GM19395 (cell line): ENCODE data around the gene KCNMA1.

Source experiments
- ATAC-seq: cut with Tn5 transposase; IDR thresholded peaks from one replicate; pipeline ENCODE4 v1.9.1; 2021; ENCODE audit warnings: mild to moderate bottlenecking, moderate library complexity; ENCODE audit not compliant: unreplicated experiment

KCNMA1 gene

DNA sequence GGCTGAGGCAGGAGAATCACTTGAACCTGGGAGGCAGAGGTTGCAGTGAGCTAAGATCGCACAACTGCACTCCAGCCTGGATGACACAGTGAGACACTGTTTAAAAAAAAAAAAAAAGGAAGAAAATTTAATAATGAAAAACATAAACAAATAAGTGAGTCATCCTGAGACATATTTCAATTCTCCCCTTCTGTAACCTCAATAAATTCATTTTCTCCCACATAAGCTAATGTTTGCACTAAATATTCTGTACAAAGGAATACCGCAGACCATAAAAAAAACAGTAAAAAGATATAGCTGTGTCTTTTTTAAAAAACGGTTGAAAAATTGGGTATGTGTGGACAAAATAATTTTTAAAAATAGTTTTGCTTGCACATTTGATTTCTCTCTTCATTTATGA lies 654.0 kb downstream of the KCNMA1 start:
- ATAC-seq, result no peak

DNA sequence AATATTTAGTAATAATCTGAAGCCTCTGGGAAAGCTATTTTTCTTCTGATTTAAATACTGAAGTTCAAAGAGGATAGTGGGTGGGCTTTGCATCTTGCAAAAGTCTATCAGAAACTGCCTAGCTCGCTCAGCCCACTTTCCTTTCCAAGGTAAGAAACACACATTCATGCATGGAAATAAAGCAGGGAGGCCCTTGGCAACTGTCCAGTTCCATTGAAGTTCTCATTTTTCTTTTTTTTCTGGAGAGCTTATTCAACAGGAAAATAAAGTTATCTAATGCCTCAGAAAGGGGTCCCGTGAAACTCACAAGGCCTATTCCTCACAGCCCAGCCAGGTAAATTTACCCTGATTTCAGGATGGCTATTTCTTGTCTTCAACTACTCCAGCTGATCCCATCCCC lies 654.9 kb downstream of the KCNMA1 start:
- no peak for ATAC-seq

DNA sequence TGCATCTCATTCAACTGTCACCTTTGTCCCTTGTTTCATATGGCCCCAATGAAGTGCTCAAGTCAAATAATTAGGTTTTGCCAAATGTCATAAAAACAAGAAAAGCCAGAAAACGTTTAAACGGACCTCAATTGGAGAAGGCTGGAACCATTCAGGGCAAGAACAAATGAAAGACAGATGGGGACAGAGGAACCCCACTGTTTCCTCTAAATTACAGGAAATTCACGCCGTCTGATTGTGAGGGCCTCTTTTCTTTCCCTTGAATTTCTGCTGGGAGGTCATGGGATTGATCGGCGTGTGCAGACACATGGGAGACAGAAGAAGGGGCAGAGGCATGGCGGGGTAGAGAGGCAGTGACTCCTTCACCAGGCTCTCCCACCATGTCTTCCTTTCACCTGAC lies 656.4 kb downstream of the KCNMA1 start:
- no peak for ATAC-seq

DNA sequence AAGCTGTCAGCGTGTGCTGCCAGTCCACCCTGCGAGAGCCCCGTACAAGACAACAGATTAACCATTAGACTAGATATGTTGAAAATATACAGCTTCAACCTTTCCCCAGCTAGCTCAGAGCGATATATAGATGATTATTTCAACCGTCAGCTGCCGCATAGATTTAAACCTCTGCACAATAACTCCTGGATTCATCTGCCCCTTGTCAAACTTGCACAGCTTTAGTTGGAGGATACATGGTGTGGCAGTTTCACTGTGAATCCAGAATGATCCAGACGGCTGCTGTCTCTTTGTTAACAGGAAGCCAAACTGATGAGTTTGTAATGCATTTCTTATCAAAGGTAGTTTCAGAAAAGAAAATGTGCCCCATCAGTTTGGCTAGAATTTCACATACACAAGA lies 659.7 kb downstream of the KCNMA1 start:
- no peak for ATAC-seq

DNA sequence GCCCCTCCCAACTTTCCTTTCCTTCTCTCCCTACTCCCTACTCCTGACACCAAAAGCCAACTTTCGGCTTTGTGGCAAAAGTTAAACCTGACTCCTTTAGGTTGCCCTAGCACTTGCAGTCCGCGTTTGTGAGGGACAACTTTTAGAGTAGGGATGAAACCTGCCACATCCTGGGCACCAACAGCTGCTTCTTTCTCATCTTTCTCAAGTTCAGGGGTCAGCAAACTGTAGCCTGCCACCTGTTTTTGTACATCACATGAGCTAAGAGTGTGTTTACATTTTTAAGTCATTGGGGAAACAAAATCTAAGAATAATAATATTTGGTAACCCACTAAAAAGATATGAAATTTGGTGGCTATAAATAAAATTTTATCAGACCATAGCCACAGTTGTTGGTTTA lies 660.6 kb downstream of the KCNMA1 start:
- no peak for ATAC-seq

DNA sequence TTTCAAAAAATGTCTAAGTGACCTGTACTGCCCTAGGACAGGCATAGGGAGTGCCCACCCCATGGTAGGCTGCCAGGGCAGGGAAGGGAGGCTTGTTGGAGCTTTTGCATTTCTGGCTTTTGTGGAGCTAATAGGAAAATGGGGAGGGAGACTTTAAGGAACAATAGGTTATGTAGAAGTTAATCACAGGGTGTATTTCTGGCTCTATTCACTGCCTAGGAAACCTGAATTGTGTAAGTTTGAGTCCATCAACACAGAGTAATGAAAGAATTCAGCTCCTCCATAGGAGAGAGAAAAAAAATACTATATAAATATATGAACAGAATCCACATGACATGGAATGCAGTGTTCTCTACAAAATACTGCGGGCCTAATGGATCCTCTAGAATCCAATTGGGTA lies 661.5 kb downstream of the KCNMA1 start:
- ATAC-seq, result no peak

DNA sequence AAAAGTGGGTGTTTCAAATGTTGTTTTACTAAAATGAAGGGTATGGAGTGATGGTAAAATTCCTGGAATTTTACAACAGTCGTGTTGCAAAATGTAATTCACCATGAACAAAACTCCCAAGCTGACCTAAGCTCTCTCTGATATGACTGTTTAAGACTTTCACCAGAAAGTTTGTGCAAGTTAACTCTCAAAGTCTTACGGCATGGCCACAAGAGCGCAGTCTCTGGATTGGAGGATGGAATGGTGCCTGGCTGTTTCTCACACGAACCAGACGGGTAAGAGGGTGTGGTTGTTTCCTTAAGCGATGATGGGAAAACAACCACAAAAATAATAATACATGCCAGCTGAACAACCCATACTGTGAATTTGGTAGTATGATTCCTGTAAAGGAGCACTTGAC lies 662.5 kb downstream of the KCNMA1 start:
- ATAC-seq, result no peak

DNA sequence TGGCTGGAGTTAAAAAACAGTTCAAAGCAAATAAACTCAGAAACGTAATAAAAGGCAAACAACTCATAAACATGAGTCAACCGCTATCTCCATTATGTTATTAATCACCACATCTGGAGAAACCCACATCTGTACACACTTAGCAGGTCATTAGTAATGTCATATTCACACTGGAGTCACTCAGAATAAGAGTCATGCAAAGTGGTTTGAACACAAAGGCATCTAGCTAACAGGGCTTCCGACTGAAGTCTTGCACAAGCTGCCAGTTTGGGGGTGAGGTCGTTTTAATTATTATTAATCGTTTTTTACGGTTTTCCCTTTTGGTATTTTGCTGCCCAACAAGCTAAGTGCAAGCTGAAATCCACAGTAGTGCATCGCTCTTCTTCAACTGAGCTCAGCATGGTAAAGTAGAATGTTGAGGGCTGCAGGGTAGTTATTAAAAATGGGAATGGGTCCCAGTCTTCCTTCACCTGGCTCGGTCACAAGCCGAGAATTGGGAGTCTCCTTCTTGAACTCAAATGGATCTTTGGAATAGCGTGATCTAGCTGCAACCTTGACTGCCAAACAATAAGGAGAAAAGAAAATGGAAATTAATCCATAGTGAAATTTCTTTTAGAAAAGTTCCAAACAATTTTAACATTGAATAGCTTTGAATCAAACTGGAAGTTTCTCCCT lies 663.5 kb downstream of the KCNMA1 start:
- ATAC-seq, result no peak

DNA sequence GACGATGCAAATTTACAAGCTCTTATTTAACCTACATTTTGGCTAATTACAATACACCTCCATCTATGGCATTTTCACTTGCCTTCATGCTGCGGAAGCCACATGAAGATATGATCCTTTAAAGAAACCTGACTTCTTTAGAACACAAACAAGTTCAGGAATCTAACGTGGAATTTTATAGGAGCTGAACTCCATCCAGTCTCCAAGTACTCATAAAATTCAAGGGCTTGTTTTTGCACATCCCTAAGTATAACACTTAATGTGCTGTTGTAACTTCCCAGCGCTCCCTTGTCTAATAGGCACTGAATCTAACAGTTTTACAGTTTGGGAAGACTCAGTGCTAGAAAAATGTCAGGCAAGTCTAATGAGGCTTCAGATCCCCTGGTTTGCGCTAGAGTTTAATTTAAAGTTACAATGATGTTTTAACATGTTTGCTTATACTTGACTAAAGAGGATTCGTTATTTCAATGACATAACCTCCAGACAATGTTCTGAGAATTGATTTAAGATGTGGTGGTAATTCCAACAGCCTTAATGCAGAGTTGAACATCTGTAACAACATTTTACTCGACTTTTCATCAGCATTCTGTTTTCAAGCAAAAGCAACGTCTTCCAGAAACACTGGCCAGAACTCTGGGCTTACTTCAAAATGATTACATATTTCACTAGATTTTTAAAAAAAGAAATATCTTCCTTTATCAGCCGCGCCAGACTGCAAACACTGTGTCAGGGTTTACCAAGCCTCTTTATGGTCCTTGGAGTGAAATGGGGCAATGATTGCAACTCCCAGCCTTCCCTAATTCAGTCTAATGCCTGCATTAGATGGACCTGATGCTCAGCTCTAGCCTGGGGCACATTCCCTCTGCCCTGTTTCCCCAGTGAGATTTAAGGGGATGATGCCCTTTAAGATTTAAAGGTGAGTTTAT lies 664.3 kb downstream of the KCNMA1 start:
- no peak for ATAC-seq

DNA sequence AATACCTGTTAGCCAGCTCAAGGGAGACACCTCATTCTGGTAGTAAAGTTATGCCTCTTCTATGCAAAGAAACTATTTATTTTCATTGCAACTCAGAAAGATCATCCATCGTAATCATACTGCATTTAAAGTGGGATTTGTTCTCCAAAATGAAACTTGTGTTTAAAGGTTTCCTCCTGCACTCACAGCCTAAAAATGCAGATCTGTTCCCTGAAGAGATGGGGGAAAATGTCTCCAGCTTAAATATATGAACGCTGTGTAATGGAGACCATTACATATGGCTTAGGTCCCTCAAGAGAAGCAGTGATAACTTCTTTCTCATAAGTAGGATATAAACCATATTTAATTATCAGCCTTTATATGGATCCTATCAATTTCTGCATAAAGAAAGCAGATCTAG lies 665.1 kb downstream of the KCNMA1 start:
- no peak for ATAC-seq

DNA sequence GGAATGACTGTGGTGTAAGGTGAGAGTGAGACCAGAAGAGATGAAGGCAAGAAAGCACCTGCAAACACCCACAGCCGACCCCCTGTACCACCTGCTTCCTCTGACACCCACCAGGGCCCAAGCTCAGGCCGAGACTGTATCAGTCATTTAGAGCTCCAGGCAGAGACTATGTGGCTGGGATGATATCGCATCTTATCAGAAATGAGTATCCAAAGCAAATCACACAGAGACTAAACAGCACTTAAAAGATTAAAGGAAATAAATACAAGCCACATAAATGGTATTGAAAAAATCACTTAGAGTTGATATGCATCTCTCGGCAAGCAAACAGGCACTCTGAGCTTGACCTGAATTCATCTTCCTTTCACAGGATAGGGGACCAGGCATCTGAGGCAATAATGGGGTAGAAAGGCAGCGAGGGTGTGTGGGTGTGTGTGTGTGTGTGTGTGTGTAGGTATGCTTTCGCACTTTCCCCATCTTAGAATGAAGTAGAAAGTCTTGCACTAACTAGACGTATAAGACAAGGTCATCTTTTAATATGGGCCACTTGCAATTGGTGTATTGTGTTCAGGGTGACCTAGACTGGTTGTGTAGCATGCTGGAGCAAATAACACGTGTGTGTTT lies 665.9 kb downstream of the KCNMA1 start:
- ATAC-seq, result no peak

DNA sequence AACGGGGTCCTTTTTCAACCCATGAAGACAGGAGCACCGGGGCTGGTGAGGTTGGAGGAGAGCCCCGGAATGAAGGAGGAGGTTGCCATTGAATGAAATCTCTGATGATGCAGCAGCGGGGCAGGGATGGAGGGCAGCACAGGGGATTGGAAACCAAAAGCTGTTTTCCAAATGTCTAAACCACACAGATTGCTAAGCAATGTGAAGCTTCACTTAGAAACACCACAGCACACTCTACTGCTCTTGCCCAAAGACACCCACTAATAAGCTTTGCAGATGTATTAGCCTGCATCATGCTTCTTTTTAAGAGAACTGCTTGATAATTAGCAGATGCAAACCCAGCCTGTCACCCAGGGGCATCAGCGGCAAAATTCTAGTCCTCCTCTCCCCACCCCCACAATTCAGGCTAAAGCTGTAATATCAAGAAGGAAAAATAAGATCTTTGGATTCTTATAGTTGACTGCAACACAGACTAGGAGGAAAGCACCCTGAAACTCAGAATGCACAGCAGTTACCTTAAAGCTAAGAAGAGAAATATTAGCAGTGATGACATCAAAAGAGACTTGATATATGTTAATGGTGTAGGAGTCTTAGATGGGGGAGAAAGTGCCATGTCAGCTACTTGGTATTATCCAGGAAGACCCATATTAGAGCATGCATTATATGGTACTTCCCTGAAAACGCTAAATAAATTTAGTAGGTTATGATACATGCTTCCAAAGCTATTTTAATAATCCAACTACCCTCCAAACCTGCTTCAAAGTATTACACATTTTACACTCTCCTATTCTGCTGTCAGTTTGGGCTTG lies 666.7 kb downstream of the KCNMA1 start:
- no peak for ATAC-seq

DNA sequence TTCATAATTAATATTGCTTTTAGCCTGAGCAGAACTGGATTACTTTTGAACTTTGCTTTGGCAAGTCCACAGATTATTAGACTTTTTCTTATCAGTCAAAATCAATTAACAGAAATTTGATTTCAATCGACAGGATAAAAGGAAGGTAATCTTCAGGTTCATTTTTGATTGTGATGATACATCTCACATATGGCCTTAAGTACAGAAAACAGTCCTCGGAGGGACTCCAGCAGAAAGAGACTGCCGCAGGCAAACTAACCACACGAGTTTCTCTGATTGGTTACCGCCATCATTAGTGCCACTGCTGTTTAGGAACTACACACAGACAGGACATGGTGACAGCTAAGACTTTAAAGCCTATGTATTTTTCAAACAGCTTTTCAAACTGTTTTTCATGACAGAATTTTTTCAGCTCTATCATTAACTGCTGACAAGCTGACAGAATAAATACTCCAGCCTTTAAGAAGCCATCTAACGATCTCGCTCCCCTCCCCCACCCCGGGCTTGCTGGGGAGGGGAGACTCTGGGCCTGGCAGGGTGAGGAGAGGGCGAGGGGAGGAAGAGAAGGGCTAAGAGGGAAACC lies 668.2 kb downstream of the KCNMA1 start:
- no peak for ATAC-seq

DNA sequence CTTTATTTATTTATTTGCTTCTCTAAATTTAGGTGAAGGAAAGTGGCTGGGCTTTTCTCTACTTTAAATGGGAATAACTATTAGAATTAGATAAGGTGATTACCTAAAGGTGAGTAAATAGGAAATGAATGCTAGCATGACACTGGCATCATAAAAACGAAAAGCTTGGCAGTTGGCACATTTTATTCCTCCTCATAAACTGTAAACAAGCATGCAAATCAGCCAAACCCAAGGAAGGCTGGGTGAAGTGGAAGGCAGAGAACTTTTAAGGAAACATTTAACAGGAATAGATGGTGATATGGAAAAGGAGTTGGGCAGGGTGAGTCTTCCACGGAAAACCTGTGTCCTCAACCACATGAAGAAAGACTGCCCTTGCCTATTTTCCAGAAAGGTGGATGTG lies 669.1 kb downstream of the KCNMA1 start:
- ATAC-seq, result no peak

DNA sequence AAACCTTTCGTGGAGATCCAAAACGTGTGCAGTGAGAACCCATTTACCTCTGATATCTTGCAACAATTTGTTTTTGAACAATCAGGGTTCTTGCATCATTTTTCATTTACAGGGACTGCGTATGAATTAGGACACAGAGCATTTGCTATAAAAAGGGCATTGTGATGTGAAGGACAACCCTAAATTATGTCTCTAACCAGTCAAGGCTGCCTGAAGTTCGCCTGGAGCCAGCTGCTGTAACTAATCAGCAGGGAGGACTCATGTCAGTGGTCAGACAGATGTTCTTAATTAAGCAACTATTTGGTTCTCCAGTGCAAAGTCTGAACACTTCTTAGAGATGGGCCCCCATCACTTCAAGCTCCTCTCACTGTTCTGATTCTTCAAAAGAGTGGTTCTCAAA lies 674.8 kb downstream of the KCNMA1 start:
- ATAC-seq, result no peak

DNA sequence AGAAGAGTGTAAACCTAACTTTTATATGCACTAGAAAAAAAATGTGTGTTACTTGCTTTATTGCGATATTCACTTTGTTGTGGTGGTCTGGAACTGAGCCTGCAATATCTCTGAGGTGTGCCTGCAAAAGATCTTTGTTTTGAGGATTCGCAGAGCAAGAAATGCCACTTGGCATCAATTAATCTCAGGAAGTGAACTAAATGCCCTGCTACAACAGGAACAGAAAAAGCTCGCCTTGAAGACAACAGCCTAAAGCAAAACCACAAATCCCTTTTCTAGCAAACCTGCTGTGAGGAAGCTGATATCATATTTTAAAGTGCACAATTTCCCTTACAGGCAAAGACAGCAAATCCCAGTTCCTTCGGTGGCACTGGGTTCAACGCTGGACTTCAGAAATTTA lies 675.8 kb downstream of the KCNMA1 start:
- no peak for ATAC-seq

DNA sequence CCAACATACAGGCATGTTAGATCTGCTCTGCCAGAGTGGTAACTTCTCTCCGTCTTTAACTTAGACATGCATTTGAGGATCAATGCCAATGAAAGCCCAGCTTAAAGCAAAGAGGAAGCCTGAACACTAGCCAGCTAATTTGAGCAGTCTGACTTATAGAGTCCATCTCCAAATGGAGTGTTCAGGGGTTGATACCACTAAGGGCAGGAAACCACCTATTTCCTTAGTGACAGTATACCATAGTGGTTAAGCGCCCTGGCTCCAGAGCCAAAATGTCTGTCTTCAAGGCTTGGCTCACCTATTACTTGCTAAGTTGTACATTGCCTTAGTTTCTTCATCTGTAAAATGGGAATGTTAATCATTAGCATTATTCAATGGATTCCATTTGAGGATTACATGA lies 678.5 kb downstream of the KCNMA1 start:
- no peak for ATAC-seq

DNA sequence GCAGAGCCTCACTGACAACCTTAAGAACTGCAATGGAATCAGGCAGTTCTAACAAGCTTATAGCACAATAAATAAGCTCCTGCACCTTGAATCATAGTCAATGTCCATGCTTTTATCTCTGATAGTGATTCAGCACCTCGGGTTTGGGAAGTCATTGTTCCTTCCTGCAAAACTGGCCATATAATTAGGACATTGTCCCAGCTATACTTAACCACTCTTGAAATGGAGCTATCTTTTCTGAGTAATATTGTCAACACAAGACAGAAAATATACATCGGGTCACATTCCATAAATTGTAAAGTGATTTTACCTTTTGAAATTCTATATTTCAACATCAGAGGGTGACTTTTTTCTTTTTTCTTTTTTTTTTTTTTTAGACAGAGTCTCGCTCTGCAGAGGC lies 682.8 kb downstream of the KCNMA1 start:
- no peak for ATAC-seq

DNA sequence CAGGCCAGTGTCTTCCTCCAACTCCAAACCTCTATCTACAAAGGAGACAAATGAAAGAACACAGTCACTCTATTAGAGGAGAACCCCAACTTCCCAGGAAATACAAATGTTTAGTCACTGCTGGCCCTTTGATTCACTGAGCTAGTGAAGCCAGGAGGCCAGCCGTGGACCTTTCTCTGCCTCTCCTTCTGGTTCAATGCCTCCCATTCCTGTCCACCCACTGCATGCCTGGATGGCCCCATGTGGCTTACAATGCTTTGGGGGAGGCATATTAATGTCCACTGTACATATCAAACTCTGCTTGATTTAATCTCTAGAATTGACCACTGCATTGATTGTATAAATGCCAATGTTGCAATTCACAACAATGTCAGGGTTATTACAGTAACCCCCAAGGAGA lies 687.3 kb downstream of the KCNMA1 start:
- ATAC-seq, result no peak

DNA sequence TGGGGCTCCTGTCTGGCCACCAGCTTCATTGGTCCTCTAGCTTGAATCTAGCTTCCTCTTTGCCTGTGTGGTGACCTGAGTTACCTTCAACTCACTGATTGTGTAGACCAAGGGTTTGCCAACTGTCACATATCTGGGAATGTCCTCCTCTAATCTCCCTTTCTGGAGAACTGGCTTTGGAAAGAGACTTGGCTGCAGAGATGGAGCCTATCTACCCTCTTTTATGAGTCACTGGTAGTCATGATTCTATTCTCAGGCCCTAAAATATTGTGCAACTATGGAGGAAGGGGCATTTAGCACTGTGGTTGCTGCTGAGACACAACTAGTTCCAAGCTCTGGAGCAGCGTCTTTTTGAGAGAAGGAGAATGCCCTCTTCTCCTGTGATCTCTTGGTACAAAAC lies 691.3 kb downstream of the KCNMA1 start:
- no peak for ATAC-seq

DNA sequence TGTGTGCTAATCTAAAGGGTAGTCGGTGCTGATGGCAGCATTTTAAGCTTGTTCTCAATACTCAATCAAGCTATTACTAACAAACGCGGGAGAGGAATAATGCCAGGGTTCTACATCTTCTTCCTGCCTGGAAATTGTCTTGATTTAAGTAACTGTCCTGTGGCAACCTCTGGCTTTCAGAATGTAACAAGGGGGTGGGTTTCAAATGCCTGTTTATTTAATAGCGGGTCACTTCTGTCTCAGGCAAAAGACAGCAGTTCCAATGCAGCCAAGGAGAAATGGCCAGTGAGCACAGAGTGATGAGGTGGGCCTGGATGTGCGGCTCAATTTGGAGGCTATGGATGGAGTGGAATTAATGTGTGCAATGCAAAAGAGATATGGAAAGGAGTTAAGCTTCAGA lies 692.4 kb downstream of the KCNMA1 start:
- no peak for ATAC-seq
